ENCODE data around the gene RNF40.

DNA sequence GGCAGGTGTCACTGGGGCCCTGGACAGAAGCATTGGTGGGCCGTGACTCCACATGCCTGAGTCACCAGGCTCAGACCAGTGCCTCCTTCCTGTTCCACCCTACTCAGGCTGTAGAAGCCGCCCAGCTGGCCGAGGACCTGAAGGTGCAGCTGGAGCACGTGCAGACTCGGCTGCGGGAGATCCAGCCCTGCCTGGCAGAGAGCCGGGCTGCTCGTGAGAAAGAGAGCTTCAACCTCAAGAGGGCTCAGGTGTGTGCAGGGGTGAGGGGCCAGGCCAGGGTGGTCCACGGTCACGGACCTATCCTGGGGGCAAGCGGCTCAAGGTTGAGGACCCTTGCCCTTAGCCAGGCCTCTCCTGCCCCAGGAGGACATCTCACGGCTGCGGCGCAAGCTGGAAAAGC lies 9.6 kb downstream of the RNF40 start:
- TF ChIP-seq POLR2AphosphoS5 (IDR thresholded peaks at IDR 0.05; ENCODE audit: borderline replicate concordance, low read depth, low read length): no peak
- TF ChIP-seq FOXP2 (optimal IDR thresholded peaks at IDR 0.05; ENCODE audit: control extremely low read depth, extremely low read length, insufficient read depth): no peak

All from SK-N-MC (cell line).